Measurements from ENCODE around the gene ODF4. TPM values are rescaled to one million over a fixed set of nuclear protein-coding genes. Genes with fewer than 3 reads are reported as not detected.
A peak's percentile ranks its signal among the peaks of the same experiment; 100 is the strongest.

ODF4 gene
- total and polyA plus RNA-seq, 12 donors, result not detected

DNA sequence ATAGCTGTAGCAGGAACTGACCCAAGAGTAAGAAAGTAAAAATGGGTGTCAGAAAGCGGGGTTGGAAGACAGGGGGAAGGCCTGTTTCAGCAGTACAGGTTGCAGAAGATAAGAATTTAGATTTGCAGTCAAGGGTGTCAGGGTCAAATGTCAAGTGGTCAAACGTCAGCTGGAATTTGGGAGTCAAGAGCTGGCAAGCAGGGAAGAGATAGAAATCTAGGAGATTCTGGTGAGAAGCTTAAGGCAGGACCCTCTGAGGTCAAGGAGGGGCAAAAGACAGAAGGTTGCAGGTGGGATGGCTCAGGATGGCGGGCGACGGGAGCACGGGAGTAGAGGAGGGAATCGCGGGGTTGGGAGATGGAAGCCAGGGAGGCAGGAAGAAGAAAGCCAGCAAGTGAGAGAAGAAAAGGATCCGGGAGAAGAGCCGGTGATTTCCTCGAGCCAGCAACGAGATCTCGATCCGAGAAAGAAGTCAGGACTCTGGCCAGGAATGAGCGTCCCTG is 44.8 kb upstream of the ODF4 start:
- intact Hi-C loops (cut with DNase I), result loop anchor here in 1 of 2 donors (5.0 kb wide), 1 partner anchor 43 kb away; no protein-coding TSS in a partner anchor
- H3K27ac ChIP-seq, result peak overlapping the region; percentile 74 to 95 (median 92)
- no peaks in the 10 kb centered on the region for H3K36me3 ChIP-seq (replicated peaks in 1 of 2)
- TF ChIP-seq, protein P1, sequence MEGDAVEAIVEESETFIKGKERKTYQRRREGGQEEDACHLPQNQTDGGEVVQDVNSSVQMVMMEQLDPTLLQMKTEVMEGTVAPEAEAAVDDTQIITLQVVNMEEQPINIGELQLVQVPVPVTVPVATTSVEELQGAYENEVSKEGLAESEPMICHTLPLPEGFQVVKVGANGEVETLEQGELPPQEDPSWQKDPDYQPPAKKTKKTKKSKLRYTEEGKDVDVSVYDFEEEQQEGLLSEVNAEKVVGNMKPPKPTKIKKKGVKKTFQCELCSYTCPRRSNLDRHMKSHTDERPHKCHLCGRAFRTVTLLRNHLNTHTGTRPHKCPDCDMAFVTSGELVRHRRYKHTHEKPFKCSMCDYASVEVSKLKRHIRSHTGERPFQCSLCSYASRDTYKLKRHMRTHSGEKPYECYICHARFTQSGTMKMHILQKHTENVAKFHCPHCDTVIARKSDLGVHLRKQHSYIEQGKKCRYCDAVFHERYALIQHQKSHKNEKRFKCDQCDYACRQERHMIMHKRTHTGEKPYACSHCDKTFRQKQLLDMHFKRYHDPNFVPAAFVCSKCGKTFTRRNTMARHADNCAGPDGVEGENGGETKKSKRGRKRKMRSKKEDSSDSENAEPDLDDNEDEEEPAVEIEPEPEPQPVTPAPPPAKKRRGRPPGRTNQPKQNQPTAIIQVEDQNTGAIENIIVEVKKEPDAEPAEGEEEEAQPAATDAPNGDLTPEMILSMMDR (IDR thresholded peaks at IDR 0.05), result no peak
- no peak for TF ChIP-seq POLR2A (IDR thresholded peaks at IDR 0.05)
- no peaks in the 10 kb centered on the region for H3K9me3 ChIP-seq (replicated peaks in 1 of 3)
- no peaks in the 10 kb centered on the region for H3K27me3 ChIP-seq
- WGBS, 4 donors, result 6 to 7% (median 7%) methylated on average over 14 to 15 of the region's 15 CpGs
- DNase-seq, result no peak
- peak overlapping the region in 2 of 4 donors; percentile 41 to 69 for H3K4me3 ChIP-seq
- peaks cover 5 to 10% of the 10 kb centered on the region in 2 donors for H3K4me1 ChIP-seq (replicated peaks in 1 of 2)

DNA sequence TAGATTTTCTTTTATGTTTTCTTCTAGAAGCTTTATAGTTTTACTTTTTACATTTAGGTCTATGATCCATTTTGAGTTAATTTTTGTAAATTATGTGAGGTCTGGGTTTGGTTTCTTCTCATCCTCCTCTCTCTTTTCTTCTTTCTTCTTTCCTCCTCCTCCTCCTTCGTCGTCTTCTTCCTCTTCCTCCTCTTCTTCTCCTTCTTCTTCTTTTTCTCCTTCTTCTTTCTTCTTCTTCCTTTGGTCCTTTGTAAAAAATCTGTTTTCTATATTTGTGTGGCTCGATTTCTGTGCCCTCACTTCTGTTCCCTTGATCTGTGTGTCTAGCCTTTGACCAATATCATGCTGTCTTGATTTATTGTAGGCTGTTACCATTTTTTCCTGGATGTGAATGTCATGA is 39.4 kb upstream of the ODF4 start:
- intact Hi-C loops (cut with DNase I), result loop anchor here in 1 of 2 donors (10.0 kb wide), 1 partner anchor 225 kb away; no protein-coding TSS in a partner anchor
- no peak for DNase-seq
- Histone ChIP-seq H3K36me3 (replicated peaks in 1 of 2) (no peaks in the 10 kb centered on the region), H3K4me1 (replicated peaks in 1 of 2) (no peaks in the 10 kb centered on the region), H3K9me3 (replicated peaks in 1 of 3) (no peaks in the 10 kb centered on the region), H3K27me3 (no peaks in the 10 kb centered on the region), H3K27ac (no peak overlapping the region), H3K4me3 (no peak overlapping the region)
- no peak for TF ChIP-seq POLR2A (IDR thresholded peaks at IDR 0.05)
- TF ChIP-seq, protein P1 (IDR thresholded peaks at IDR 0.05), result no peak
- WGBS, 4 donors, result 49 to 62% (median 56%) methylated on average over 3 of the region's 3 CpGs

DNA sequence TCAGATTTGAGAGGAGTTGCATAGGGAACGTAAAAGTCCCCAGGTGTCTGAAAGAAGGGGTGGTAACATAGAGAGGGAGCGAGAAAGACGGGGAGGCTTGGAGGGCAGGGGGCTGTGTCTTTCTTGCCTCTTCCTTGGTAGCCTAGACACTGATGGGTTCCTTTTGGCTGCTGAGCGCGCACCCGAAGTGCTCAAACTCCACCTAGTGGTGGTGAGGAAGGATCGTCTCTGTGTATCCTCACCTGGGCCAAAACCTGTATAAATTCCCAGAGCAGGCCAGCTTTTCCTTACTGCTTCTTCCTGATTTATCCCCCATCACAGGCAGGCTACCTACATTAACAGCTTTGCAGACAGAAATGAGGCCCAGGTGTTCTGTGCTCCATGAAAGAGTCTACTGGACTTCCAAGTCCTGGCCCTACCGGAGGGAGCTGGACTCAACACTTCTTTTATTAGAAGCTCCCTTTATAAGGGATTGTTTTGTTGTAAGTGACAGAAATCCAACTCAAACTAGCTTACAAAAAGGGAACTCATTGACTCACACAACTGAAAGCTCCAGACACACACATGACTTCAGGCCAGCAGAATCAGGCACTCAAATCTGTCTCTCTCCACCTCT is 38.9 kb upstream of the ODF4 start:
- Histone ChIP-seq H3K27me3 (no peaks in the 10 kb centered on the region), H3K4me3 (no peak overlapping the region), H3K4me1 (replicated peaks in 1 of 2) (no peaks in the 10 kb centered on the region), H3K36me3 (replicated peaks in 1 of 2) (no peaks in the 10 kb centered on the region), H3K9me3 (replicated peaks in 1 of 3) (no peaks in the 10 kb centered on the region), H3K27ac (no peak overlapping the region)
- DNase-seq, result peak in 5 of 7 donors; percentile 60 to 71 (median 67)
- TF ChIP-seq, protein P1 (IDR thresholded peaks at IDR 0.05), result peak; percentile 77 to 87 (median 84)
- no peak for TF ChIP-seq POLR2A (IDR thresholded peaks at IDR 0.05)
- WGBS, 4 donors, result 11 to 13% (median 13%) methylated on average over 8 of the region's 8 CpGs
- intact Hi-C loops (cut with DNase I), result loop anchor here in 1 of 2 donors (10.0 kb wide), 1 partner anchor 226 kb away; no protein-coding TSS in a partner anchor

DNA sequence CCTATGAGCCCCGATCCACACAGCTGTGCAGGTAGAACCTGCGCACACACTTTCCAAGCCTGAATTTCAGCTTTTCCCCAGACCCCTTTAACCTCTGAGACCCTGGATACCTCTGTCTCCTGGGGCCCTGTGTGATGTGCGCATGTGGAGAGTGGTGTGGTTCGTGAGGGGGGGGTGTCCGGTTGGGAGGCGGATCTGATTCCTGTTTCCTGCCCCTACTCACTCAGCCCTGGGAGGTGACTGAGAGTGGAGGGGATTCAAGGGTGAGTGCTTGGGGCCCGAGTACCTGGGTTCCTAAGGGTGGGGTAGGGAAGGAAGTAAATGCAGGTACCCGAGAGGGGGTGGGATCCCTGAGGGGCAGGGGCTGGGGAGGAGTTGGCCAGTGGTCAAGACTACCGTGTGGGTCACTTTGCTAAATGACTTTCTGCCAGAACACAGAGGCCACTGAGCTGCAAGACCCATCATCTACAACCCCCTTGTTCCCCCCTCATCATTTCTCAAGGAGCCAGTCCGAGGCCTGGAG is 29.0 kb upstream of the ODF4 start:
- H3K36me3 ChIP-seq (replicated peaks in 1 of 2), result no peaks in the 10 kb centered on the region
- 51 to 61% (median 61%) methylated on average over 9 to 10 of the region's 10 CpGs for WGBS, 4 donors
- H3K27me3 ChIP-seq, result peaks cover 13% of the 10 kb centered on the region
- no peak for DNase-seq
- intact Hi-C loops (cut with DNase I), result loop anchor here in 1 of 2 donors (10.0 kb wide), 1 partner anchor 216 kb away; no protein-coding TSS in a partner anchor
- TF ChIP-seq, protein P1 (IDR thresholded peaks at IDR 0.05), result no peak
- TF ChIP-seq POLR2A (IDR thresholded peaks at IDR 0.05), result no peak
- no peaks in the 10 kb centered on the region for H3K9me3 ChIP-seq (replicated peaks in 1 of 3)
- H3K4me3 ChIP-seq, result no peak overlapping the region
- peak overlapping the region in 1 of 5 donors; percentile 73 for H3K27ac ChIP-seq
- no peaks in the 10 kb centered on the region for H3K4me1 ChIP-seq (replicated peaks in 1 of 2)

Measured in adrenal gland (tissue), 12 donors.